HUES48 (cell line): ENCODE results near the gene LRP1.
A peak's percentile ranks its signal among the peaks of the same experiment; 100 is the strongest.

Experiments used
- H3K27ac ChIP-seq: one replicate; pipeline ENCODE4 v1.7.0; 2013; ENCODE audit warnings: low read depth, low read length, inconsistent platforms
- H3K27me3 ChIP-seq: 2 replicates; pipeline ENCODE4 v1.6.1; 2013; ENCODE audit warnings: mild to moderate bottlenecking, low read length; ENCODE audit not compliant: control insufficient read depth, insufficient read depth
- H3K36me3 ChIP-seq: 2 replicates; pipeline ENCODE4 v1.6.1; 2013; ENCODE audit warnings: low read length; ENCODE audit not compliant: control insufficient read depth, insufficient read depth
- H3K4me1 ChIP-seq: 2 replicates; pipeline ENCODE4 v1.6.1; 2013; ENCODE audit warnings: mild to moderate bottlenecking, low read length; ENCODE audit not compliant: control insufficient read depth, insufficient read depth
- H3K4me3 ChIP-seq: 2 replicates; pipeline ENCODE4 v1.5.1; 2013; ENCODE audit warnings: mild to moderate bottlenecking, low read depth, low read length
- H3K9ac ChIP-seq: 2 replicates; pipeline ENCODE4 v1.6.1; 2013; ENCODE audit warnings: mild to moderate bottlenecking, low read depth, low read length, moderate library complexity
- H3K9me3 ChIP-seq: 2 replicates; pipeline ENCODE4 v1.6.1; 2013; ENCODE audit warnings: low read length; ENCODE audit not compliant: control insufficient read depth, insufficient read depth

LRP1 gene

GRCh38 chr12:57127726-57128518 lies at the start of gene LRP1:
TSS of gene LRP1 (plus strand) at chr12:57128483. CDS start at chr12:57128965, 482 bp downstream.
- H3K4me3 ChIP-seq = peak within 1 kb of the TSS; percentile 91

GRCh38 chr12:57078519-57079404 lies 49.5 kb upstream of the LRP1 start, which contains the start of gene NEMP1:
TSS of gene NEMP1 (minus strand) at chr12:57078791. CDS start at chr12:57078745, 46 bp downstream.
- peaks cover 6% of the 10 kb centered on the region; the same call in 1 of the 2 replicates for H3K4me1 ChIP-seq
- H3K27ac ChIP-seq = peak within 1 kb of the TSS; percentile 92
- H3K27me3 ChIP-seq = no peaks in the 10 kb centered on the region
- H3K36me3 ChIP-seq = peaks cover 7% of the 10 kb centered on the region
- peak within 1 kb of the TSS; percentile 83 for H3K9ac ChIP-seq
- no peaks in the 10 kb centered on the region for H3K9me3 ChIP-seq
- H3K4me3 ChIP-seq = peak within 1 kb of the TSS; percentile 96

More at GRCh38 chr12:57127726-57128518, at the start of gene LRP1:
- Histone ChIP-seq H3K4me1 (peaks cover 40% of the 10 kb centered on the region), H3K27ac (peak within 1 kb of the TSS; percentile 94), H3K9me3 (no peaks in the 10 kb centered on the region), H3K9ac (peak within 1 kb of the TSS; percentile 76), H3K27me3 (no peaks in the 10 kb centered on the region), H3K36me3 (no peaks in the 10 kb centered on the region)

- H3K4me1 ChIP-seq = peaks cover 6% of the 10 kb centered on the region; the same call in 1 of the 2 replicates
- no peaks in the 10 kb centered on the region for H3K9me3 ChIP-seq
- peaks cover 5% of the 10 kb centered on the region for H3K36me3 ChIP-seq
- H3K9ac ChIP-seq = no peak overlapping the region
- H3K27me3 ChIP-seq = no peaks in the 10 kb centered on the region
- H3K27ac ChIP-seq = peak overlapping the region; percentile 80
- no peak overlapping the region for H3K4me3 ChIP-seq
Measured at GRCh38 chr12:57079821-57080220, 48.5 kb upstream of the LRP1 start.

- Histone ChIP-seq H3K9ac (no peak overlapping the region), H3K27me3 (no peaks in the 10 kb centered on the region), H3K4me3 (no peak overlapping the region), H3K27ac (no peak overlapping the region), H3K4me1 (peaks cover 10% of the 10 kb centered on the region), H3K36me3 (peaks cover 4% of the 10 kb centered on the region), H3K9me3 (no peaks in the 10 kb centered on the region)
Measured at GRCh38 chr12:57080855-57081254, 47.4 kb upstream of the LRP1 start.

- peak overlapping the region; percentile 26; the same call in 1 of the 2 replicates for H3K9ac ChIP-seq
- no peaks in the 10 kb centered on the region for H3K36me3 ChIP-seq
- H3K27ac ChIP-seq = peak overlapping the region; percentile 99
- peak overlapping the region; percentile 76 for H3K4me3 ChIP-seq
- no peaks in the 10 kb centered on the region for H3K9me3 ChIP-seq
- no peaks in the 10 kb centered on the region for H3K27me3 ChIP-seq
- peaks cover 9% of the 10 kb centered on the region for H3K4me1 ChIP-seq
Measured at GRCh38 chr12:57085999-57086492, 42.2 kb upstream of the LRP1 start.

GRCh38 chr12:57086493-57087009 lies 41.7 kb upstream of the LRP1 start:
- peaks cover 9% of the 10 kb centered on the region for H3K4me1 ChIP-seq
- no peaks in the 10 kb centered on the region for H3K27me3 ChIP-seq
- peak overlapping the region; percentile 76 for H3K4me3 ChIP-seq
- no peaks in the 10 kb centered on the region for H3K9me3 ChIP-seq
- H3K9ac ChIP-seq = peak overlapping the region; percentile 52
- no peaks in the 10 kb centered on the region; the same call in 1 of the 2 replicates for H3K36me3 ChIP-seq
- H3K27ac ChIP-seq = peak overlapping the region; percentile 99

GRCh38 chr12:57087010-57087690 lies 41.1 kb upstream of the LRP1 start:
- peak overlapping the region; percentile 55 for H3K9ac ChIP-seq
- no peaks in the 10 kb centered on the region for H3K9me3 ChIP-seq
- H3K36me3 ChIP-seq = peaks cover 6% of the 10 kb centered on the region
- H3K27ac ChIP-seq = peak overlapping the region; percentile 99
- H3K27me3 ChIP-seq = no peaks in the 10 kb centered on the region
- peak overlapping the region; percentile 76 for H3K4me3 ChIP-seq
- H3K4me1 ChIP-seq = peaks cover 9% of the 10 kb centered on the region

- Histone ChIP-seq H3K4me1 (peaks cover 9% of the 10 kb centered on the region), H3K27ac (peak overlapping the region; percentile 99), H3K9me3 (no peaks in the 10 kb centered on the region), H3K27me3 (no peaks in the 10 kb centered on the region), H3K4me3 (peak overlapping the region; percentile 76), H3K9ac (peak overlapping the region; percentile 55), H3K36me3 (peaks cover 12% of the 10 kb centered on the region)
Measured at GRCh38 chr12:57087691-57088353, 40.5 kb upstream of the LRP1 start.

GRCh38 chr12:57088354-57089270 lies 39.7 kb upstream of the LRP1 start, which contains the start of gene NAB2:
TSS of gene NAB2 (plus strand) at chr12:57089114. CDS start at chr12:57089272, 158 bp downstream.
- Histone ChIP-seq H3K4me3 (peak within 1 kb of the TSS; percentile 89), H3K27me3 (no peaks in the 10 kb centered on the region), H3K9me3 (no peaks in the 10 kb centered on the region), H3K4me1 (peaks cover 13% of the 10 kb centered on the region), H3K36me3 (peaks cover 14% of the 10 kb centered on the region), H3K9ac (peak within 1 kb of the TSS; percentile 36), H3K27ac (peak within 1 kb of the TSS; percentile 99)
